Measurements from ENCODE around the gene CLCN7.

DNA sequence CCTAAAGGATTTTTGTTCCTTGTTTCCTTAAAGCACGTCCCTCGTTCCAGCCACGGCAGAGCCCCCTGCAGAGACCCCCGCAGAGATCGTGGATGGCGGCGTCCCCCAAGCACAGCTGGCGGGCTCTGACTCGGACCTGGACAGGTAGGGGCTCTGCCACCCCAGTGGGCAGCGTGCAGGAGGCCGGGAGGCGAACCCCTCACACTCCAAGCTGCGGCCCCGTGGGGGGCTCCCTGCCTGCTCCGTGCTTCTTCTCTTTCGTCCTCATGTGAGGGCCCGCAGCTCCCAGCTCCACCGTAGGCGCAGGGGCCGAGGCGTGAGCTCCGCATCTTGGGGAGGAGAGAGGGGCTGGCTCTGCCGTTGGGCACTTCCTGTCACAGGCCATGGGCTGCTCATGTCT, 26.8 kb upstream of the CLCN7 start:
- TF ChIP-seq EP300 (IDR thresholded peaks at IDR 0.05) (no peak), POLR2A (IDR thresholded peaks at IDR 0.05) (no peak), POLR2AphosphoS5 (IDR thresholded peaks at IDR 0.05) (no peak)
- TF ChIP-seq, protein P1, sequence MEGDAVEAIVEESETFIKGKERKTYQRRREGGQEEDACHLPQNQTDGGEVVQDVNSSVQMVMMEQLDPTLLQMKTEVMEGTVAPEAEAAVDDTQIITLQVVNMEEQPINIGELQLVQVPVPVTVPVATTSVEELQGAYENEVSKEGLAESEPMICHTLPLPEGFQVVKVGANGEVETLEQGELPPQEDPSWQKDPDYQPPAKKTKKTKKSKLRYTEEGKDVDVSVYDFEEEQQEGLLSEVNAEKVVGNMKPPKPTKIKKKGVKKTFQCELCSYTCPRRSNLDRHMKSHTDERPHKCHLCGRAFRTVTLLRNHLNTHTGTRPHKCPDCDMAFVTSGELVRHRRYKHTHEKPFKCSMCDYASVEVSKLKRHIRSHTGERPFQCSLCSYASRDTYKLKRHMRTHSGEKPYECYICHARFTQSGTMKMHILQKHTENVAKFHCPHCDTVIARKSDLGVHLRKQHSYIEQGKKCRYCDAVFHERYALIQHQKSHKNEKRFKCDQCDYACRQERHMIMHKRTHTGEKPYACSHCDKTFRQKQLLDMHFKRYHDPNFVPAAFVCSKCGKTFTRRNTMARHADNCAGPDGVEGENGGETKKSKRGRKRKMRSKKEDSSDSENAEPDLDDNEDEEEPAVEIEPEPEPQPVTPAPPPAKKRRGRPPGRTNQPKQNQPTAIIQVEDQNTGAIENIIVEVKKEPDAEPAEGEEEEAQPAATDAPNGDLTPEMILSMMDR (IDR thresholded peaks at IDR 0.05): no peak

Data from upper lobe of left lung (tissue), 4 donors.